Keratinocyte (primary cell): ENCODE measurements around the gene KLF16. TPM values are rescaled to one million over a fixed set of nuclear protein-coding genes. Genes with fewer than 3 reads are reported as not detected.
A peak's percentile ranks its signal among the peaks of the same experiment; 100 is the strongest.

Experiments
- DNase-seq: peaks from one replicate; pipeline ENCODE4 v3.0.0-alpha.2; 2011; ENCODE audit warnings: low read depth, missing footprints, low spot score
- FAIRE-seq: peaks from 2 replicates; lab custom pipeline; 2011; peaks lifted over from hg19 to GRCh38; lab: Jason Lieb, UNC
- H2AFZ ChIP-seq: 2 replicates; pipeline ENCODE4 v1.6.0; 2012; ENCODE audit warnings: low read length, control low read depth, inconsistent platforms; ENCODE audit not compliant: control insufficient read depth
- H3K27ac ChIP-seq: 2 replicates; pipeline ENCODE4 v1.5.1; 2011; ENCODE audit warnings: low read length; ENCODE audit not compliant: control insufficient read depth, insufficient read depth
- H3K27me3 ChIP-seq: 3 replicates; pipeline ENCODE4 v1.6.0; 2011; ENCODE audit warnings: low read length; ENCODE audit not compliant: control insufficient read depth, insufficient read depth; ENCODE audit errors: extremely low read depth
- H3K36me3 ChIP-seq, 2 experiments: 2 replicates in 1 of 2; 3 replicates in 1 of 2; pipeline ENCODE4 v1.5.1; 2011; ENCODE audit warnings: low read length in 2 of 2, mild to moderate bottlenecking in 1 of 2; ENCODE audit not compliant: control insufficient read depth in 2 of 2, insufficient read depth in 2 of 2; ENCODE audit errors: extremely low read depth in 1 of 2
- H3K4me1 ChIP-seq: 3 replicates; pipeline ENCODE4 v1.5.1; 2011; ENCODE audit warnings: low read length; ENCODE audit not compliant: control insufficient read depth, insufficient read depth; ENCODE audit errors: extremely low read depth
- H3K4me2 ChIP-seq: 3 replicates; pipeline ENCODE4 v1.6.0; 2011; ENCODE audit warnings: low read depth, low read length; ENCODE audit not compliant: control insufficient read depth, insufficient read depth; ENCODE audit errors: extremely low read depth
- H3K4me3 ChIP-seq, 3 experiments: fragments of 200-600 bp in 1 of 3; sonication (generic) in 1 of 3; 2 replicates in 2 of 3; 3 replicates in 1 of 3; pipeline ENCODE4 v1.5.1; 2011 to 2016; ENCODE audit warnings: low read length in 3 of 3, mild to moderate bottlenecking in 3 of 3, control low read depth in 2 of 3, inconsistent platforms in 1 of 3, low read depth in 1 of 3, mixed read lengths in 1 of 3, mixed run types in 1 of 3, moderate library complexity in 1 of 3; ENCODE audit not compliant: control insufficient read depth in 2 of 3, insufficient read depth in 2 of 3; ENCODE audit errors: extremely low read depth in 1 of 3
- H3K79me2 ChIP-seq: 2 replicates; pipeline ENCODE4 v1.6.0; 2012; ENCODE audit warnings: low read length; ENCODE audit not compliant: control insufficient read depth, insufficient read depth
- H3K9ac ChIP-seq: 3 replicates; pipeline ENCODE4 v1.6.0; 2011; ENCODE audit warnings: low read length; ENCODE audit not compliant: control insufficient read depth, insufficient read depth; ENCODE audit errors: extremely low read depth
- H3K9me1 ChIP-seq: 3 replicates; pipeline ENCODE4 v1.6.0; 2011; ENCODE audit warnings: low read length; ENCODE audit not compliant: control insufficient read depth, insufficient read depth; ENCODE audit errors: extremely low read depth
- H3K9me3 ChIP-seq: 2 replicates; pipeline ENCODE4 v1.5.1; 2012; ENCODE audit warnings: low read depth, low read length; ENCODE audit not compliant: control insufficient read depth
- H4K20me1 ChIP-seq: 3 replicates; pipeline ENCODE4 v1.6.0; 2011; ENCODE audit warnings: low read length; ENCODE audit not compliant: control insufficient read depth, insufficient read depth; ENCODE audit errors: extremely low read depth
- CTCF ChIP-seq, 3 experiments: IDR thresholded peaks in 1 of 3; conservative IDR thresholded peaks in 1 of 3; optimal IDR thresholded peaks in 1 of 3; 2 replicates in 2 of 3; 3 replicates in 1 of 3; pipeline versions ENCODE3 to v1.5.1; 2011; ENCODE audit warnings: low read length in 3 of 3, mild to moderate bottlenecking in 3 of 3, moderate library complexity in 2 of 3, control low read depth in 1 of 3, inconsistent platforms in 1 of 3; ENCODE audit not compliant: insufficient read depth in 2 of 3; ENCODE audit errors: extremely low read depth in 1 of 3
- EZH2 ChIP-seq: IDR thresholded peaks from one replicate; pipeline ENCODE4 v1.6.1; 2012; ENCODE audit warnings: inconsistent platforms, mild to moderate bottlenecking, low read length, moderate library complexity
- dilution Hi-C: fragments of 300-500 bp; cut with MboI; formaldehyde crosslinking; loops from one replicate; pipeline ENCODE4 v1.7.0; 2020; ENCODE audit warnings: low sequenced_read_pairs; ENCODE audit not compliant: extremely low pct_ligation_motif_present
- polyA plus RNA-seq, 5 experiments: library from polyadenylated mRNA; depleted of rRNA in 3 of 5; stranded (reverse) in 3 of 5; stranded (forward) in 1 of 5; unstranded in 1 of 5; fragments of >200 nt; gene quantifications; 1 replicate in 1 of 5; 2 replicates in 3 of 5; 3 replicates in 1 of 5; pipeline versions ENCODE4 v1.2.1 to v1.2.3, GENCODE V29; 2011 to 2012; ENCODE audit warnings: missing spikeins in 2 of 5, low read depth in 1 of 5, low replicate concordance in 1 of 5

Gene KLF16
- polyA plus RNA-seq, 1 donor (not counting 4 experiments of a cell fraction or from before 2014, with no cell fraction given) = 4.9 TPM

GRCh38 chr19:1862068-1862423 is 1.3 kb downstream of the KLF16 start:
- no peaks in the 10 kb centered on the region for H3K9me1 ChIP-seq
- no peak overlapping the region for H2AFZ ChIP-seq
- H3K27ac ChIP-seq = peak overlapping the region; percentile 58
- H3K4me2 ChIP-seq = peak overlapping the region; percentile 92
- H3K27me3 ChIP-seq = no peaks in the 10 kb centered on the region
- H3K36me3 ChIP-seq = no peaks in the 10 kb centered on the region
- H4K20me1 ChIP-seq = peaks cover 20% of the 10 kb centered on the region
- peak overlapping the region; percentile 84 for H3K9ac ChIP-seq
- H3K4me1 ChIP-seq = peaks cover 39% of the 10 kb centered on the region
- FAIRE-seq (no peak), DNase-seq (no peak)
- no peaks in the 10 kb centered on the region for H3K9me3 ChIP-seq
- TF ChIP-seq CTCF (optimal IDR thresholded peaks at IDR 0.05 in 1 of 3, IDR thresholded peaks at IDR 0.05 in 1 of 3, conservative IDR thresholded peaks at IDR 0.05 in 1 of 3; ENCODE audit: extremely low read depth in 1 of 3, insufficient read depth in 2 of 3, low read length in 3 of 3) = no peak
- peaks cover 55% of the 10 kb centered on the region for H3K79me2 ChIP-seq
- dilution Hi-C loops = no loop called here
- peak overlapping the region; percentile 76 to 92 (median 88) for H3K4me3 ChIP-seq

- peak overlapping the region; percentile 84 for H3K9ac ChIP-seq
- H3K4me1 ChIP-seq = peaks cover 41% of the 10 kb centered on the region
- peaks cover 20% of the 10 kb centered on the region for H4K20me1 ChIP-seq
- peak overlapping the region; percentile 76 to 92 (median 88) for H3K4me3 ChIP-seq
- H3K4me2 ChIP-seq = peak overlapping the region; percentile 92
- peak overlapping the region; percentile 58 for H3K27ac ChIP-seq
- no peak overlapping the region for H2AFZ ChIP-seq
- no peaks in the 10 kb centered on the region for H3K36me3 ChIP-seq
- H3K79me2 ChIP-seq = peaks cover 58% of the 10 kb centered on the region
- FAIRE-seq = no peak
- dilution Hi-C loops = no loop called here
- H3K9me3 ChIP-seq = no peaks in the 10 kb centered on the region
- H3K9me1 ChIP-seq = no peaks in the 10 kb centered on the region
- TF ChIP-seq EZH2 (no peak), CTCF (optimal IDR thresholded peaks at IDR 0.05 in 1 of 3, IDR thresholded peaks at IDR 0.05 in 1 of 3, conservative IDR thresholded peaks at IDR 0.05 in 1 of 3; ENCODE audit: extremely low read depth in 1 of 3, insufficient read depth in 2 of 3, low read length in 3 of 3) (no peak)
- no peaks in the 10 kb centered on the region for H3K27me3 ChIP-seq
- DNase-seq = no peak
These were observed 1.8 kb downstream of the KLF16 start for GRCh38 chr19:1861599-1862031.
